HG03439 (cell line): ENCODE data around the gene SLC17A9.

Source experiments
- ATAC-seq: cut with Tn5 transposase; IDR thresholded peaks from one replicate; pipeline ENCODE4 v1.9.1; 2021; ENCODE audit warnings: mild to moderate bottlenecking, moderate library complexity; ENCODE audit not compliant: unreplicated experiment

SLC17A9 gene

GRCh38 chr20:62967149-62967501 is 14.6 kb downstream of the SLC17A9 start:
- ATAC-seq = no peak

- no peak for ATAC-seq
Observed at GRCh38 chr20:62967628-62968351, 15.3 kb downstream of the SLC17A9 start.

GRCh38 chr20:62968378-62969178 is 16.1 kb downstream of the SLC17A9 start:
- ATAC-seq = no peak

GRCh38 chr20:62969179-62969760 is 16.8 kb downstream of the SLC17A9 start:
- ATAC-seq = no peak

- ATAC-seq = no peak
Observed at GRCh38 chr20:62969939-62970306, 17.4 kb downstream of the SLC17A9 start.

- ATAC-seq = no peak
Observed at GRCh38 chr20:62970307-62971210, 18.1 kb downstream of the SLC17A9 start.

- no peak for ATAC-seq
Observed at GRCh38 chr20:62971211-62971949, 18.9 kb downstream of the SLC17A9 start.

- no peak for ATAC-seq
Observed at GRCh38 chr20:62971950-62972844, 19.7 kb downstream of the SLC17A9 start.

- ATAC-seq = no peak
Observed at GRCh38 chr20:62972845-62973745, 20.6 kb downstream of the SLC17A9 start.

GRCh38 chr20:62975251-62975760 is 22.8 kb downstream of the SLC17A9 start:
- no peak for ATAC-seq

GRCh38 chr20:62975812-62976508 is 23.5 kb downstream of the SLC17A9 start:
- ATAC-seq = no peak

- ATAC-seq = no peak
Observed at GRCh38 chr20:62976886-62977285, 24.4 kb downstream of the SLC17A9 start.

- peak; percentile 54 for ATAC-seq
Observed at GRCh38 chr20:62977613-62978560, 25.4 kb downstream of the SLC17A9 start.

GRCh38 chr20:62978561-62978943 is 26.0 kb downstream of the SLC17A9 start:
- no peak for ATAC-seq

- ATAC-seq = no peak
Observed at GRCh38 chr20:62979310-62979709, 26.8 kb downstream of the SLC17A9 start.

GRCh38 chr20:62979876-62980373 is 27.4 kb downstream of the SLC17A9 start:
- no peak for ATAC-seq
